HG03025 (cell line): ENCODE data around the gene DSCAM.

Experiments
- ATAC-seq: cut with Tn5 transposase; IDR thresholded peaks from one replicate; pipeline ENCODE4 v1.9.1; 2021; ENCODE audit warnings: mild to moderate bottlenecking, moderate library complexity; ENCODE audit not compliant: unreplicated experiment, low FRiP score

DSCAM gene

DNA sequence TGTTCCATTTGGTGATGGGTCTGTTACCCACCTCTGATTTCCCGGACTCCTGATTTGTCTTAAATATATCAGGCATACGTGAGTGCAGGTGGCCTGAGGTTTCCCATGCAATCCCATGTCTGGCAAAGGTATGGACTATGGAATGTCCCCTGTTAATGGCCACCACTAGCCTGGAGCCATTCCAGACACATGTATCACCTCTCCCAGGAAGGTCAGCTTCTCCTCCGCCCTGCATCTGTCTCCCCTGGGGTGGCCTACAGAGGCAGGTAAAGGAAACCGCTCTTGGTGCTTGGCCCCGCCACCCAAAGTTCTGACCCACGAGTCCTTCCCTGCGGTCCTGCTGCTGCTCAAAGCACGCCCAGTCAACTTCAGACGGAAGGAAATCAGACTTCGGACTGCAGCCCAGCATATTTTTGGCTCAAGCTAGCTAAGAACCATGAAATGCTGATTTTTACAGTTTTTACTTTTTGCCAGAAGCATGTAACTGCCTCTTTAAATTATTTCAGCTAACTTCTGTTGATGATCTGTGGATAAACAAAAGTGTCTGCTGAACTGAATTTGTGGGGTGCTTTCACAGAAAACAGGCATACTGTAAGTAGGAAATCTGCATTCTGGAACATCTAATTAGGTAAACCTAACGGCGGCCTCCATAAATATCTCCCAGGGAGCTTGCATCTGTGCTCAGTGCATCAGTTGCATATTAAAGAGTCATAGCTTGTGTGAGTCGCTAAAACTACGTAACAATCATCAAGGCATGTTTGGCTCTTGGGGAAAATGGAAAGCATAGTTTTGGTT lies 873.8 kb downstream of the DSCAM start:
- no peak for ATAC-seq

DNA sequence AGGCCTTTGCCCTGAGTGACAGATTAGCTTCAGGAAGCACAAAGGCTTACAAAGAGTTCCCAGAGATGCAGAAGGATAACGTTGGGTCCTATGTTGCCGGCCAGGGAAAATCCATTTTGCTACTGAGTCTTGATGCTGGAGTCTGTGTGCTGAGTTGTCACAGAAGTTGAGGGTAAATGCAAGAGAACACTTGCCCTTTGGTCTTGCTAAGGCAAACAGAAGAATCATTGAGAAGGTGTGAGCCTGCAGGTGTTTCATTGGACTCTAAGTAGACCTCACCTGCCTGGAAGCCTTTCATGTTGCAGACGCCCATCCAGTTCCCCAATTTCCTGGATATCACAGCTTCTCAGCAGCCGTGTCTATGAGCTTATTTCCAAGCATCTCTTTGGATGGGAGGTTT lies 874.5 kb downstream of the DSCAM start:
- ATAC-seq = no peak

DNA sequence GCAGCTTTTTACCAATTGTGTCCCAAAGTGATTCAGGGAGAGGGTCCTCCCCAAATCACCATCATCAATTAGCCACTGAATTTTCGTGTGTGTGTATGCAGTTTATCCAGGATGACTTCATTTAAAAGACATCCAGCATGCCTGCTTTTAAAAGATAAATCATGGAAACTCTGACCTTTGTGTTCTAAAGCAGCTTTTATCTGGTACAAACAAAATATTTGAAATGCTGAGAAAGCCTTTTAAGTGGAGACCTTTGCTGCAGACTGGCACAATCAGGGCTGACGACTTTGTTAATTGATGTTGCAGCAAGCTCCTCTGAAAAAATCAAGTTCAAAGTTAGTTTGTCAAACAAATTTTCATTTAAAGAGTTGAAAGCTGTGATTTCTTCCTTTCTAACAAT lies 875.0 kb downstream of the DSCAM start:
- ATAC-seq = no peak

DNA sequence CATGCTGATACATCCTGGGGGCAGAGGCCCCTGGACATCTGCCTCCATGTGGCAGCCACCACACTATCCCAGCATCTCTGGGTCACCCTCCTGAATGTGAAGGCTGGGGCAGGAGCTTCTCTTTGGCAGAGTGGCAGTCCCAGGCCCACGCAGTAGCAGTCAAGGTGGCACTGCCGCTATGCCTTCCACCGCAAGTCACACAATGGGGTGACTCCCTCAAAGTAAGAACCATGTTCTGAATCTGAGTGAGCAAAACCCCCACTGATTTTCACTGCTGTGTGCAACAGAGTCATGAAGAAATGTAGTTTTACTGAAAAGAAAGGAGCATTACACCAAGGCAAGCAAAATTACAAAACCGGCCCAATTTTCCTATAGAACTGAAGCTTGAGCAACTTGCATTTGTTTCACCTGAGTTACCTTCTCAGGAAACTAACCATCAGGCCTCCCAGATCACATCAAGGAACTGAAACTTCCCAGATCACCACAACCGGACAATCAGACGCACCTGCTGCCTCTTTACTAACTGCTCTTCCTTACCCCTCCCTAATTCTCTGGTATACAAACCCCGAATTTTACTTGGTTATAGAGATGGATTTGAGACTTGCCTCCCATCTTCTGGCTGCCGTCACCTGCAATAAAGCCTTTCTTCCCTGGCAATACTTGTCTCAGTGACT lies 877.1 kb downstream of the DSCAM start:
- no peak for ATAC-seq

DNA sequence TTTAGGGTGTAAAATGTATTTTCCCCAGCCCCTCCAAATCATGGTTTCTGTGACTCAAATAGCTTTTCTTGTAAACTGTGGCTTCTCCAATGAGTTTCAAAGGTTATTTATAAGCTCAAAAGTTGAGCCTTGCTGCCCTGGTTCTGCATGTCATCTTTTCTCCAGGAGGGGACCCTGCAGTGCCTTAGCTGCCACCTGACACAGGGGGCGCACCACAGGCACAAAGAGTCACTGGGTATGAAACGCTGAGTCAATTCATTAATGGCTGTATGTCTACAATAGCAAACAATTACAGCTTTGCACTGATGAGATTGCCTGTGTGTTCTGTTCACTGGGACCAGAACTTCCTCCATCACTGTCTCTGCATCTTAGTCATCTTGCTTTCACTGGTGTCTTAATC lies 878.9 kb downstream of the DSCAM start:
- ATAC-seq = no peak

DNA sequence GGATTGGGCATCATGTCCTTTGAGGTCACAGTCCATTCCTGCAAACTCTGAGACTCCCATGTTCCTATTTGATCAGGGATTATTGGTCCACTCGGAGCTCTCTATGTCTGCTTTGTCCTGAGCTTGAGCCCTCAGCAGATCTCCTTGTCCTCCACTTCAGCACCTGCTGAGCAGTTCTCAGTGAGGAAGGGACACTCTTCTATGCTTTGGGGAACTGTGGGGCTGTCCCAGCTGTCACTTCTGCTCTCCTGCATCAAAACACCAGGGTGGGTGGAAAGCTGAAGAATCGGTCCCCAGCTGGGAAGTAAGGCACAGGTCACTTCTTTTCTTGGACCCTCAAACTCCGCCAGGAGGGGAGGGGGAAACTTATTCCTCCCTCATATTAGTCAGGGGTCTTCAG lies 880.2 kb downstream of the DSCAM start:
- no peak for ATAC-seq

DNA sequence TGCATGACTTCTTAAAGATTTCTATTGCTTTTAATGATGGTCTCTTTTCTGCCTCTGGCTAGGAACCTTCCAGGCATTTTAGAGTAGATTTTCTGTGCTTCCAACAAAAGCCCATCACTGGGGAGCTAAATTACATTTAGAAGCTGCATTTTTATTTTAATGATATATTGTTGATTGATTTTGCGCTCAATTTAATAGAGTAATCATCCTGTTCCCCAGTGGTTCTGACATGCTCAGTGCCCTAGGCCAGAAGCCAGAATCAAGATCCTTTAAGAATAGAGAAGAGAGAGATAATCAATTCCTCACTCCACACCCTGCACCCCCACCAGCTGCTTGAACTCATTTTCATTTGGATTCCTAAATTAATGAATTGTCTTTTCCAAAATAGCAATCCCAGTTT lies 881.9 kb downstream of the DSCAM start:
- no peak for ATAC-seq

DNA sequence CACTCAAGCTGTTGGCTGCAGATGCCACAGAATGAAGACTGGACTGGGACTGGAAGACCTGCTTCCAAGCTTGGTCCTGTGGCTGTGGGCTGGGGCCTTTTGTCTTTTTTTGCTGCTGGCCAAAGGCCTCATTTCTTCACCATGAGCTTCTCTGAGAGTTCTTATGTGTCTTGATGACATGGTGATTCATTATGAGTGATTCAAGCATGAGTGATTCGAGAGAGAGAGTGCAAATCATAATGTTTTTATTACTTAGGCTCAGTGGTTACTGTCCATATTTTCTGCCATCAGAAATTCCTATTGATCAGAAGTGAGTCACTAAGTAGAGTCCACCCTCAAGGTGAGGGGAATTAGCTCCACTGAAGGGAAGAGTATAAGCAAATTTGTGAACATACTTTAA lies 885.7 kb downstream of the DSCAM start:
- ATAC-seq = no peak
